Measurements from ENCODE around the gene CNOT3. TPM values are rescaled to one million over a fixed set of nuclear protein-coding genes. Genes with fewer than 3 reads are reported as not detected.
A peak's percentile ranks its signal among the peaks of the same experiment; 100 is the strongest.

The CNOT3 gene
- total and polyA plus RNA-seq, 9 of the 15 experiments (the other 6 are each of a cell fraction or from before 2014, with no cell fraction given): 0.27 to 60.4 (median 9.9) TPM

DNA sequence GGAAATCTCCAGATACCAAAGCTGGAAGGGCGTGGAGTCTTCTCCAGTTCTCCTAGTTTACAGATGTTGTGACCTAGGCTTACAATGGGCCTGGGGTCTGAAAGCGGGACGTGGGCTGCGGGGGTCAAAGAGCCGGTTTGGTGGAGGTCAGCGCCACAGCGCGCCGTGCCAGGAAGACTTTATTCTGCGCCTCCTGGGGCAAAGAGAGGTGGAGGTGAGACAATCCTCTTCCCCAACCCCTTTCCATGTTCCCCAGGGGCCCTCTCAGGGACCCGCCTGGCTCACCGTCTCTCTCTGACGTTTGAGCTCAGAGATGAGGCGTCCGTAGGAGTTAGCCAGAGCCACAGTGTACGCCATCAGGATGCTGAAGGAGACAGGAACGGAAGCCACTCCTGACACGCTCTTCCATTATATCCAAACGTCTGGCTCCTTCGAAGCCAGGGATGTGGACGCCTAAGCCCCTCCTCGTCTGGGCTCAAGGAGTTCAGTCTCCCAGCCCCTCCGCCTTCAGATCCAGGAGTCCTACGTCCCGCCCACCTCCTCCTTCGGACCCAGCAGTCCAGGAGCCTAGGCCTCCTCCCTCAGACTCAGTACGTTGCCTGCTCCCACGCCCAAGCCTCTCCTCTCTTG, 22.7 kb downstream of the CNOT3 start:
- Histone ChIP-seq H3K27me3 (ENCODE audit: control insufficient read depth in 2 of 2, insufficient read depth in 2 of 2, low read length in 2 of 2) (no peaks in the 10 kb centered on the region), H3K4me1 (replicated peaks in 1 of 2; ENCODE audit: control insufficient read depth in 2 of 2, insufficient read depth in 2 of 2, low read length in 2 of 2) (peaks cover 21 to 50% of the 10 kb centered on the region in 2 experiments), H3K4me3 (peak overlapping the region; percentile 69), H3K9me3 (replicated peaks; ENCODE audit: control insufficient read depth, insufficient read depth, low read depth, low read length) (no peaks in the 10 kb centered on the region), H3K4me2 (ENCODE audit: insufficient read depth, low read length) (peak overlapping the region; percentile 95), H3K9ac (ENCODE audit: insufficient read depth in 1 of 2, low read depth in 2 of 2, low read length in 2 of 2) (peak overlapping the region; percentile 84 to 94), H3K27ac (ENCODE audit: extremely low read depth, low read depth, low read length) (peak overlapping the region; percentile 81), H2AFZ (ENCODE audit: low read depth, low read length) (peak overlapping the region; percentile 97), H3K9me1 (ENCODE audit: control insufficient read depth, insufficient read depth, low read length) (no peaks in the 10 kb centered on the region), H3K79me2 (ENCODE audit: control insufficient read depth, insufficient read depth, low read length) (peaks cover 18% of the 10 kb centered on the region; the same call in 2 of the 3 replicates), H3K36me3 (ENCODE audit: control insufficient read depth, insufficient read depth, low read length) (peaks cover 30% of the 10 kb centered on the region), H4K20me1 (replicated peaks; ENCODE audit: control insufficient read depth, insufficient read depth, low read length) (0 out of 2 replicates have a peak, but pooled peaks cover 7% of the 10 kb centered on the region)
- DNase-seq (ENCODE audit: extremely low read depth in 1 of 4, low spot score in 3 of 4) (peak in 3 of 4 experiments; percentile 50 to 57 (median 57)), ATAC-seq (no peak), FAIRE-seq (peak; percentile 57)
- TSS peak; percentile 90 for BruUV-seq (replicated peaks)
- intact Hi-C loops (cut with micrococcal nuclease) (no loop called here), in situ Hi-C loops (cut with MboI) (loop anchor here (5.0 kb wide), 1 partner anchor 67 kb away; no protein-coding TSS in a partner anchor)
- ChIA-PET POLR2A (interaction anchor here (0.6 to 3.1 kb wide), 9 partner anchors 10 to 97 kb away, joined by 3 to 18 read pairs (median 5); partner anchors contain the start of genes CNOT3, LILRB5, MBOAT7 and PRPF31), CTCF (ENCODE audit: low intra/inter-chr PET ratio) (no interaction called here)
- WGBS (ENCODE audit: insufficient coverage, low coverage, missing lambda C conversion rate): under 1% methylated on average over 25 of the region's 28 CpGs
- TF ChIP-seq FOXA3 (CRISPR knock-in tag; conservative IDR thresholded peaks at IDR 0.05 in 1 of 2, IDR thresholded peaks at IDR 0.05 in 1 of 2) (peak in 1 of 2 experiments; percentile 49; a peak in 1 of 4 replicates), SAP30 (IDR thresholded peaks at IDR 0.05; ENCODE audit: borderline replicate concordance, insufficient read depth, low read depth, low read length, poor library complexity, severe bottlenecking) (peak; percentile 73), ZFP36 (IDR thresholded peaks at IDR 0.05; ENCODE audit: low read depth, low read length, partially characterized antibody) (peak; percentile 72), JUN (IDR thresholded peaks at IDR 0.05; ENCODE audit: borderline replicate concordance, low read depth, low read length) (no peak), JUN (CRISPR knock-in tag; IDR thresholded peaks at IDR 0.05; ENCODE audit: borderline replicate concordance) (0 out of 2 replicates have a peak, but pooled peaks have one; percentile 38), POLR3G (IDR thresholded peaks at IDR 0.05; ENCODE audit: extremely low read depth, insufficient read length, insufficient replicate concordance) (no peak), SMARCB1 (IDR thresholded peaks at IDR 0.05; ENCODE audit: insufficient read length, low read depth) (no peak), ZBTB7A (IDR thresholded peaks at IDR 0.05; ENCODE audit: borderline replicate concordance, control insufficient read depth, low read depth, low read length) (peak; percentile 70; the same call in 1 of the 2 replicates), TEAD1 (CRISPR knock-in tag; IDR thresholded peaks at IDR 0.05) (peak in 1 of 2 experiments; percentile 52; a peak in 1 of 4 replicates), POLR2B (IDR thresholded peaks at IDR 0.05; ENCODE audit: low read depth, partially characterized antibody) (peak; percentile 60), PTTG1 (tag; IDR thresholded peaks at IDR 0.05; ENCODE audit: low read depth) (no peak), ZFX (CRISPR knock-in tag; IDR thresholded peaks at IDR 0.05) (peak; percentile 44), TRIM28 (IDR thresholded peaks at IDR 0.05) (no peak), NR2C2 (CRISPR knock-in tag; IDR thresholded peaks at IDR 0.05) (no peak), NR2C2 (tag; IDR thresholded peaks at IDR 0.05) (0 out of 2 replicates have a peak, but pooled peaks have one; percentile 24), PURB (CRISPR knock-in tag; IDR thresholded peaks at IDR 0.05; ENCODE audit: low read depth) (no peak), ARHGAP35 (IDR thresholded peaks at IDR 0.05; ENCODE audit: partially characterized antibody) (peak; percentile 75), TEAD4 (IDR thresholded peaks at IDR 0.05; ENCODE audit: low read length) (no peak), TEAD4 (CRISPR knock-in tag; IDR thresholded peaks at IDR 0.05; ENCODE audit: borderline replicate concordance) (0 out of 2 replicates have a peak, but pooled peaks have one; percentile 64), ZNF408 (CRISPR knock-in tag; IDR thresholded peaks at IDR 0.05; ENCODE audit: low read depth) (no peak)
- TF ChIP-seq, protein P1, sequence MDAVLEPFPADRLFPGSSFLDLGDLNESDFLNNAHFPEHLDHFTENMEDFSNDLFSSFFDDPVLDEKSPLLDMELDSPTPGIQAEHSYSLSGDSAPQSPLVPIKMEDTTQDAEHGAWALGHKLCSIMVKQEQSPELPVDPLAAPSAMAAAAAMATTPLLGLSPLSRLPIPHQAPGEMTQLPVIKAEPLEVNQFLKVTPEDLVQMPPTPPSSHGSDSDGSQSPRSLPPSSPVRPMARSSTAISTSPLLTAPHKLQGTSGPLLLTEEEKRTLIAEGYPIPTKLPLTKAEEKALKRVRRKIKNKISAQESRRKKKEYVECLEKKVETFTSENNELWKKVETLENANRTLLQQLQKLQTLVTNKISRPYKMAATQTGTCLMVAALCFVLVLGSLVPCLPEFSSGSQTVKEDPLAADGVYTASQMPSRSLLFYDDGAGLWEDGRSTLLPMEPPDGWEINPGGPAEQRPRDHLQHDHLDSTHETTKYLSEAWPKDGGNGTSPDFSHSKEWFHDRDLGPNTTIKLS (IDR thresholded peaks at IDR 0.05; ENCODE audit: borderline replicate concordance, low read depth): 0 out of 2 replicates have a peak, but pooled peaks have one; percentile 12

Measured in K562 (cell line).